GM12878 (cell line): ENCODE results near the gene TPR. TPM values are rescaled to one million over a fixed set of nuclear protein-coding genes. Genes with fewer than 3 reads are reported as not detected.

ENCODE experiments used
- ATAC-seq: fragments of 200-7000 bp; cut with Tn5 transposase; 3 replicates; pipeline ENCODE4 v1.9.1; 2020; ENCODE audit warnings: mild to moderate bottlenecking, moderate library complexity
- Bru-seq: library from RNA; stranded (reverse); fragments of 400-500 nt; gene quantifications from one replicate; lab custom pipeline; 2021; lab: Mats Ljungman, UMichigan
- BruChase-seq, 2 experiments: library from RNA; stranded (reverse); fragments of 400-500 nt; gene quantifications; one replicate each; lab custom pipeline; 2021; lab: Mats Ljungman, UMichigan
- BruUV-seq: library from RNA; stranded (reverse); fragments of 400-500 nt; replicated peaks from 2 replicates; lab custom pipeline; 2021; lab: Mats Ljungman, UMichigan
- CTCF ChIA-PET: fragments of 300-600 bp; sonication (Branson Sonifier 250); formaldehyde crosslinking; extraction: SDS; loops from one replicate; lab custom pipeline; 2021; ENCODE audit warnings: inconsistent platforms; lab: Yijun Ruan, JAX
- POLR2A ChIA-PET: fragments of 350-600 bp; formaldehyde crosslinking; extraction: SDS; loops from one replicate; lab custom pipeline; 2021; ENCODE audit warnings: inconsistent platforms; lab: Charles Lee
- RAD21 ChIA-PET: fragments of 300-600 bp; sonication (Branson Sonifier 250); formaldehyde crosslinking; loops from one replicate; lab custom pipeline; 2023; ENCODE audit warnings: antibody characterized with exemption; ENCODE audit not compliant: unreplicated experiment; lab: Charles Lee
- SMC1A ChIA-PET: fragments of 300-600 bp; sonication (Branson Sonifier 250); formaldehyde crosslinking; loops from one replicate; lab custom pipeline; 2023; ENCODE audit not compliant: unreplicated experiment, uncharacterized antibody; lab: Charles Lee
- DNase-seq: peaks from one replicate; pipeline ENCODE4 v3.0.0-alpha.2; 2011; ENCODE audit warnings: low read depth, low spot score
- FAIRE-seq: peaks from 3 replicates; lab custom pipeline; 2011; peaks lifted over from hg19 to GRCh38; lab: Jason Lieb, UNC
- H2AFZ ChIP-seq: 2 replicates; pipeline ENCODE4 v1.6.0; 2011; ENCODE audit warnings: low read depth, low read length, control low read depth; ENCODE audit not compliant: control insufficient read depth
- H3K27ac ChIP-seq: 2 replicates; pipeline ENCODE4 v1.5.1; 2011; ENCODE audit warnings: control low read depth; ENCODE audit not compliant: control insufficient read depth, insufficient read depth
- H3K27me3 ChIP-seq, 2 experiments: replicated peaks in 1 of 2; 2 replicates each; pipeline versions ENCODE4 v1.6.0 to v1.6.1; 2011; ENCODE audit warnings: low read length in 1 of 2; ENCODE audit not compliant: control insufficient read depth in 2 of 2, insufficient read depth in 2 of 2
- H3K36me3 ChIP-seq, 2 experiments: 2 replicates each; pipeline ENCODE4 v1.5.1; 2011; ENCODE audit warnings: low read length in 1 of 2; ENCODE audit not compliant: control insufficient read depth in 2 of 2, insufficient read depth in 2 of 2
- H3K4me1 ChIP-seq: 2 replicates; pipeline ENCODE4 v1.6.1; 2011; ENCODE audit warnings: mild to moderate bottlenecking, low read length, moderate library complexity, mixed read lengths; ENCODE audit not compliant: control insufficient read depth, insufficient read depth
- H3K4me2 ChIP-seq: 2 replicates; pipeline ENCODE4 v1.6.0; 2011; ENCODE audit warnings: control low read depth; ENCODE audit not compliant: control insufficient read depth, insufficient read depth
- H3K4me3 ChIP-seq: fragments of 200-600 bp; sonication (generic); 2 replicates; pipeline ENCODE4 v1.5.1; 2016
- H3K79me2 ChIP-seq: 2 replicates; pipeline ENCODE4 v1.6.0; 2011; ENCODE audit warnings: low read length; ENCODE audit not compliant: control insufficient read depth, insufficient read depth
- H3K9ac ChIP-seq: 2 replicates; pipeline ENCODE4 v1.8.0; 2011; ENCODE audit warnings: low read length, control low read depth, mixed read lengths; ENCODE audit not compliant: control insufficient read depth, insufficient read depth
- H3K9me3 ChIP-seq: replicated peaks from 3 replicates; pipeline ENCODE4 v1.5.1; 2011; ENCODE audit warnings: mild to moderate bottlenecking, low read length; ENCODE audit not compliant: control insufficient read depth, insufficient read depth
- H4K20me1 ChIP-seq: 2 replicates; pipeline ENCODE4 v1.6.0; 2011; ENCODE audit not compliant: control insufficient read depth, insufficient read depth
- BHLHE40 ChIP-seq, 2 experiments: fragments of 450-650 bp in 1 of 2; IDR thresholded peaks; 2 replicates each; pipeline ENCODE4 v1.6.1; 2011 to 2017; ENCODE audit warnings: low read depth in 2 of 2, borderline replicate concordance in 1 of 2, improper control_type of control experiment in 1 of 2, low read length in 1 of 2, mild to moderate bottlenecking in 1 of 2
- MYC ChIP-seq: IDR thresholded peaks from 2 replicates; pipeline ENCODE4 v1.6.1; 2011; ENCODE audit warnings: mild to moderate bottlenecking, low read length, moderate library complexity, inconsistent platforms; ENCODE audit not compliant: insufficient read depth, insufficient replicate concordance, insufficient read length, severe bottlenecking
- RELB ChIP-seq: fragments of 450-650 bp; IDR thresholded peaks from 2 replicates; pipeline ENCODE4 v1.6.1; 2017; ENCODE audit warnings: low read depth, mild to moderate bottlenecking, moderate library complexity
- RUNX3 ChIP-seq: IDR thresholded peaks from 2 replicates; pipeline ENCODE4 v1.6.1; 2012; ENCODE audit warnings: low read length, inconsistent platforms
- SREBF2 ChIP-seq: IDR thresholded peaks from 2 replicates; pipeline ENCODE4 v1.6.1; 2012; ENCODE audit warnings: mild to moderate bottlenecking, low read length
- TCF3 ChIP-seq: IDR thresholded peaks from 2 replicates; pipeline ENCODE4 v1.6.1; 2012; ENCODE audit warnings: low read depth, mild to moderate bottlenecking, low read length, borderline replicate concordance; ENCODE audit not compliant: insufficient read depth
- WGBS: methylation state at CpG from one replicate; pipeline ENCODE4 v1.1.6; 2016; ENCODE audit warnings: low lambda C conversion rate; ENCODE audit not compliant: insufficient replicate concordance, insufficient coverage; ENCODE audit errors: missing lambda C conversion rate; 5-methylcytosine and 5-hydroxymethylcytosine counted together
- in situ Hi-C: fragments of 300-500 bp; cut with MboI; formaldehyde crosslinking; loops from 9 replicates; pipeline ENCODE4 v1.14.3; 2018; ENCODE audit warnings: mixed read lengths
- intact Hi-C: fragments of 100-400 bp; cut with micrococcal nuclease; formaldehyde crosslinking; loops from one replicate; pipeline ENCODE4 v1.14.2; 2022; ENCODE audit not compliant: unreplicated experiment
- long read RNA-seq, 2 experiments: library from polyadenylated mRNA; unstranded; transcript quantifications; one replicate each; pipeline ENCODE4 v2.0.0, GENCODE V29; 2019 to 2020
- polyA minus RNA-seq, 3 experiments: library from RNA; depleted of rRNA, polyadenylated mRNA; stranded (reverse); fragments of >200 nt; gene quantifications; 2 replicates each; pipeline ENCODE4 v1.2.3, GENCODE V29; 2011
- polyA plus RNA-seq, 11 experiments: library from polyadenylated mRNA; depleted of rRNA in 4 of 11; unstranded in 6 of 11; stranded (reverse) in 5 of 11; fragments of >200 nt; fragmentation: Nextera tagmentation in 4 of 11; fragmentation: Illumina TruSeq in 1 of 11; extraction: Ambion mirVana in 4 of 11; extraction: Trizol in 1 of 11; gene quantifications; 1 replicate in 1 of 11; 2 replicates in 10 of 11; pipeline versions ENCODE4 v1.2.1 to v1.2.3, GENCODE V29; 2011 to 2016; ENCODE audit warnings: inconsistent platforms in 2 of 11, missing spikeins in 2 of 11, low read depth in 1 of 11
- total RNA-seq, 4 experiments: library from RNA; depleted of rRNA in 3 of 4; stranded (reverse); fragments of >200 nt in 3 of 4; fragmentation: Illumina TruSeq in 1 of 4; extraction: Trizol in 1 of 4; gene quantifications; 2 replicates each; pipeline versions ENCODE4 v1.2.1 to v1.2.3, GENCODE V29; 2013 to 2021
- TF ChIP-seq, protein P1 (sequence below): fragments of 450-650 bp; IDR thresholded peaks from 2 replicates; pipeline ENCODE4 v1.6.1; 2016; ENCODE audit warnings: mild to moderate bottlenecking, moderate library complexity, borderline replicate concordance
- TF ChIP-seq, protein P2 (sequence below): fragments of 450-650 bp; IDR thresholded peaks from 2 replicates; pipeline ENCODE4 v1.6.1; 2017; ENCODE audit warnings: mild to moderate bottlenecking

TPR gene
- total RNA-seq (2013; cell fraction: nucleolus; rRNA removed): 156 and 173 TPM in 2 replicates
- total RNA-seq (2014; rRNA removed): 103 and 108 TPM in 2 replicates
- total RNA-seq (2014; rRNA removed; fragmentation: Illumina TruSeq; extraction: Trizol): 90.7 and 93.8 TPM in 2 replicates
- 94.3 and 103 TPM in 2 replicates for total RNA-seq (2021)
- 23.1 TPM for polyA plus RNA-seq (2011; ENCODE audit: low read depth)
- 70.5 and 93.6 TPM in 2 replicates for polyA plus RNA-seq (2011; rRNA removed)
- polyA plus RNA-seq (2011; cell fraction: cytosol; rRNA removed): 63.0 and 74.4 TPM in 2 replicates
- 135 and 140 TPM in 2 replicates for polyA plus RNA-seq (2011; cell fraction: nucleus; rRNA removed)
- 32.0 and 43.9 TPM in 2 replicates for polyA plus RNA-seq (2012)
- 86.4 and 89.5 TPM in 2 replicates for polyA plus RNA-seq (2014; fragmentation: Illumina TruSeq; extraction: Trizol)
- polyA plus RNA-seq (2014; fragmentation: Nextera tagmentation; extraction: Ambion mirVana): 10 to 100 TPM; 30.9 to 37.2 TPM
- polyA plus RNA-seq (2014; rRNA removed): 62.3 and 68.1 TPM in 2 replicates
- 100 to 1,000 TPM; 117 to 122 TPM for polyA plus RNA-seq (2016; fragmentation: Nextera tagmentation; extraction: Ambion mirVana)
- 121 and 130 TPM in 2 replicates for polyA minus RNA-seq (2011; rRNA and poly(A)+ RNA removed)
- 39.6 and 44.7 TPM in 2 replicates for polyA minus RNA-seq (2011; cell fraction: cytosol; rRNA and poly(A)+ RNA removed)
- 67.6 and 101 TPM in 2 replicates for polyA minus RNA-seq (2011; cell fraction: nucleus; rRNA and poly(A)+ RNA removed)
- percentile 92 among the genes with signal in this experiment for Bru-seq, nascent RNA
- BruChase-seq, experiment 1, labeled RNA remaining after a 6-hour chase: percentile 95 among the genes with signal in this experiment
- BruChase-seq, experiment 2, labeled RNA remaining after a 2-hour chase: percentile 94 among the genes with signal in this experiment
- long read RNA-seq, experiment 1, partial matches to known transcripts: 38 of 49 reads
- long read RNA-seq, experiment 1, other reads (novel, unspliced or antisense): 11 of 49 reads
- long read RNA-seq, experiment 2, partial matches to known transcripts: 434 of 464 reads
- long read RNA-seq, experiment 2, other reads (novel, unspliced or antisense): 30 of 464 reads

- intact Hi-C loops: loop anchor here (1.0 kb wide), 1 partner anchor 611 kb away; no protein-coding TSS in a partner anchor
- under 1% methylated on average over 59 of the region's 60 CpGs for WGBS
- peak within 1 kb of the TSS; percentile 90 for H3K9ac ChIP-seq
- TF ChIP-seq MYC (no peak), RELB (peak; percentile 97), SREBF2 (no peak), TCF3 (no peak), BHLHE40 (IDR thresholded peaks at IDR 0.05; ENCODE audit: borderline replicate concordance in 1 of 2, low read depth in 2 of 2, low read length in 1 of 2) (peak; percentile 18 to 50; a peak in 3 of 4 replicates), RUNX3 (peak; percentile 94)
- TF ChIP-seq, protein P1, sequence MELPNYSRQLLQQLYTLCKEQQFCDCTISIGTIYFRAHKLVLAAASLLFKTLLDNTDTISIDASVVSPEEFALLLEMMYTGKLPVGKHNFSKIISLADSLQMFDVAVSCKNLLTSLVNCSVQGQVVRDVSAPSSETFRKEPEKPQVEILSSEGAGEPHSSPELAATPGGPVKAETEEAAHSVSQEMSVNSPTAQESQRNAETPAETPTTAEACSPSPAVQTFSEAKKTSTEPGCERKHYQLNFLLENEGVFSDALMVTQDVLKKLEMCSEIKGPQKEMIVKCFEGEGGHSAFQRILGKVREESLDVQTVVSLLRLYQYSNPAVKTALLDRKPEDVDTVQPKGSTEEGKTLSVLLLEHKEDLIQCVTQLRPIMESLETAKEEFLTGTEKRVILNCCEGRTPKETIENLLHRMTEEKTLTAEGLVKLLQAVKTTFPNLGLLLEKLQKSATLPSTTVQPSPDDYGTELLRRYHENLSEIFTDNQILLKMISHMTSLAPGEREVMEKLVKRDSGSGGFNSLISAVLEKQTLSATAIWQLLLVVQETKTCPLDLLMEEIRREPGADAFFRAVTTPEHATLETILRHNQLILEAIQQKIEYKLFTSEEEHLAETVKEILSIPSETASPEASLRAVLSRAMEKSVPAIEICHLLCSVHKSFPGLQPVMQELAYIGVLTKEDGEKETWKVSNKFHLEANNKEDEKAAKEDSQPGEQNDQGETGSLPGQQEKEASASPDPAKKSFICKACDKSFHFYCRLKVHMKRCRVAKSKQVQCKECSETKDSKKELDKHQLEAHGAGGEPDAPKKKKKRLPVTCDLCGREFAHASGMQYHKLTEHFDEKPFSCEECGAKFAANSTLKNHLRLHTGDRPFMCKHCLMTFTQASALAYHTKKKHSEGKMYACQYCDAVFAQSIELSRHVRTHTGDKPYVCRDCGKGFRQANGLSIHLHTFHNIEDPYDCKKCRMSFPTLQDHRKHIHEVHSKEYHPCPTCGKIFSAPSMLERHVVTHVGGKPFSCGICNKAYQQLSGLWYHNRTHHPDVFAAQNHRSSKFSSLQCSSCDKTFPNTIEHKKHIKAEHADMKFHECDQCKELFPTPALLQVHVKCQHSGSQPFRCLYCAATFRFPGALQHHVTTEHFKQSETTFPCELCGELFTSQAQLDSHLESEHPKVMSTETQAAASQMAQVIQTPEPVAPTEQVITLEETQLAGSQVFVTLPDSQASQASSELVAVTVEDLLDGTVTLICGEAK: peak; percentile 70; the same call in 1 of the 2 replicates
- TF ChIP-seq, protein P2, sequence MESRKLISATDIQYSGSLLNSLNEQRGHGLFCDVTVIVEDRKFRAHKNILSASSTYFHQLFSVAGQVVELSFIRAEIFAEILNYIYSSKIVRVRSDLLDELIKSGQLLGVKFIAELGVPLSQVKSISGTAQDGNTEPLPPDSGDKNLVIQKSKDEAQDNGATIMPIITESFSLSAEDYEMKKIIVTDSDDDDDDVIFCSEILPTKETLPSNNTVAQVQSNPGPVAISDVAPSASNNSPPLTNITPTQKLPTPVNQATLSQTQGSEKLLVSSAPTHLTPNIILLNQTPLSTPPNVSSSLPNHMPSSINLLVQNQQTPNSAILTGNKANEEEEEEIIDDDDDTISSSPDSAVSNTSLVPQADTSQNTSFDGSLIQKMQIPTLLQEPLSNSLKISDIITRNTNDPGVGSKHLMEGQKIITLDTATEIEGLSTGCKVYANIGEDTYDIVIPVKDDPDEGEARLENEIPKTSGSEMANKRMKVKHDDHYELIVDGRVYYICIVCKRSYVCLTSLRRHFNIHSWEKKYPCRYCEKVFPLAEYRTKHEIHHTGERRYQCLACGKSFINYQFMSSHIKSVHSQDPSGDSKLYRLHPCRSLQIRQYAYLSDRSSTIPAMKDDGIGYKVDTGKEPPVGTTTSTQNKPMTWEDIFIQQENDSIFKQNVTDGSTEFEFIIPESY: no peak
These were observed at the start of gene TPR, which contains the start of gene ODR4 for GRCh38 chr1:186375152-186375928. TSS of gene TPR (minus strand) at chr1:186375253. CDS start at chr1:186375028, 225 bp downstream. TSS of gene ODR4 (plus strand) at chr1:186375838. CDS start at chr1:186379786, 3,948 bp downstream.

More at GRCh38 chr1:186375152-186375928, at the start of gene TPR, which contains the start of gene ODR4:
- CTCF ChIA-PET: interaction anchor here (0.7 to 2.4 kb wide), 27 partner anchors 9 to 611 kb away, joined by 3 to 10 read pairs (median 5); no protein-coding TSS in a partner anchor
- H3K79me2 ChIP-seq: peaks cover 70% of the 10 kb centered on the region
- no peaks in the 10 kb centered on the region for H3K27me3 ChIP-seq
- RAD21 ChIA-PET: interaction anchor here (0.5 to 1.1 kb wide), 5 partner anchors 11 to 611 kb away, joined by 3 to 5 read pairs (median 4); no protein-coding TSS in a partner anchor
- H3K9me3 ChIP-seq: no peaks in the 10 kb centered on the region; the same call in 2 of the 3 replicates
- DNase-seq: peak; percentile 96
- peak within 1 kb of the TSS; percentile 83 for H3K4me3 ChIP-seq
- H3K4me1 ChIP-seq: no peaks in the 10 kb centered on the region; the same call in 1 of the 2 replicates
- FAIRE-seq: peak; percentile 97
- no peaks in the 10 kb centered on the region for H4K20me1 ChIP-seq
- SMC1A ChIA-PET: interaction anchor here (0.8 to 2.1 kb wide), 6 partner anchors 9 to 137 kb away, joined by 3 to 10 read pairs (median 4); no protein-coding TSS in a partner anchor
- peaks cover 0 to 9% of the 10 kb centered on the region in 2 experiments; a peak in 3 of 4 replicates for H3K36me3 ChIP-seq
- POLR2A ChIA-PET: interaction anchor here (0.7 to 1.6 kb wide), 8 partner anchors 9 to 1219 kb away, joined by 3 to 4 read pairs (median 4); no protein-coding TSS in a partner anchor
- in situ Hi-C loops: no loop called here
- peak within 1 kb of the TSS; percentile 93 for H3K27ac ChIP-seq
- H3K4me2 ChIP-seq: peak within 1 kb of the TSS; percentile 85
- H2AFZ ChIP-seq: peak within 1 kb of the TSS; percentile 99
- peak; percentile 92 for ATAC-seq
- BruUV-seq: no TSS peak
